ENCODE results near the gene GRID1.

- TF ChIP-seq CTCF (IDR thresholded peaks at IDR 0.05) (no peak), E2F5 (CRISPR knock-in tag; IDR thresholded peaks at IDR 0.05) (no peak), MAX (CRISPR knock-in tag; IDR thresholded peaks at IDR 0.05) (no peak), IRF2 (CRISPR knock-in tag; IDR thresholded peaks at IDR 0.05; ENCODE audit: borderline replicate concordance, low read depth) (no peak), IRF1 (CRISPR knock-in tag; IDR thresholded peaks at IDR 0.05) (no peak), SP1 (CRISPR knock-in tag; conservative IDR thresholded peaks at IDR 0.05) (no peak), CREM (CRISPR knock-in tag; IDR thresholded peaks at IDR 0.05) (no peak), ZNF532 (CRISPR knock-in tag; IDR thresholded peaks at IDR 0.05; ENCODE audit: borderline replicate concordance) (no peak), FOXJ3 (CRISPR knock-in tag; IDR thresholded peaks at IDR 0.05; ENCODE audit: borderline replicate concordance) (no peak), FOXP4 (CRISPR knock-in tag; IDR thresholded peaks at IDR 0.05) (no peak), ZNF138 (CRISPR knock-in tag; conservative IDR thresholded peaks at IDR 0.05) (no peak), ZNF512 (CRISPR knock-in tag; IDR thresholded peaks at IDR 0.05; ENCODE audit: borderline replicate concordance) (no peak)
Observed at GRCh38 chr10:85921789-85922188, 444.8 kb downstream of the GRID1 start.

All from WTC11 (cell line).